SK-N-SH (cell line): Measurements from ENCODE around the gene PPA1. TPM values are rescaled to one million over a fixed set of nuclear protein-coding genes. Genes with fewer than 3 reads are reported as not detected.

ENCODE experiments used
- CTCF ChIA-PET: fragments of 300-600, 350-600 bp; formaldehyde crosslinking; extraction: SDS; loops from one replicate; lab custom pipeline; 2021; lab: Yijun Ruan, JAX
- POLR2A ChIA-PET: fragments of 350-600 bp; sonication (Branson Sonifier 250); formaldehyde crosslinking; extraction: SDS; loops from one replicate; lab custom pipeline; 2020; ENCODE audit warnings: antibody characterized with exemption, inconsistent platforms; lab: Yijun Ruan, JAX
- DNase-seq: peaks from one replicate; pipeline ENCODE4 v3.0.0; 2012
- H2AFZ ChIP-seq: fragments of 200-600 bp; sonication (generic); 2 replicates; pipeline ENCODE4 v1.8.1; 2016; ENCODE audit warnings: antibody characterized with exemption, mild to moderate bottlenecking, low read depth
- H3F3A ChIP-seq: fragments of 200-600 bp; sonication (generic); replicated peaks from 2 replicates; pipeline ENCODE3; 2016; ENCODE audit warnings: antibody characterized with exemption, mild to moderate bottlenecking; ENCODE audit not compliant: insufficient read depth
- H3K27ac ChIP-seq, 2 experiments: fragments of 200-500 bp in 1 of 2; fragments of 200-600 bp in 1 of 2; sonication (Bioruptor generic) in 1 of 2; sonication (generic), shearing (Covaris generic) in 1 of 2; 2 replicates each; pipeline versions ENCODE4 v1.5.1 to v1.6.1; 2014 to 2016; ENCODE audit warnings: low read depth in 2 of 2, inconsistent platforms in 1 of 2, low read length in 1 of 2, mild to moderate bottlenecking in 1 of 2, mixed read lengths in 1 of 2
- H3K27me3 ChIP-seq: fragments of 200-600 bp; sonication (generic), shearing (Covaris generic); 2 replicates; pipeline ENCODE4 v1.6.1; 2016; ENCODE audit warnings: mixed run types; ENCODE audit not compliant: insufficient read depth
- H3K36me3 ChIP-seq, 2 experiments: fragments of 200-500 bp in 1 of 2; fragments of 200-600 bp in 1 of 2; sonication (Bioruptor generic) in 1 of 2; sonication (generic) in 1 of 2; replicated peaks in 1 of 2; 2 replicates each; pipeline versions ENCODE3 to v1.5.1; 2014 to 2016; ENCODE audit warnings: low read length in 1 of 2, mild to moderate bottlenecking in 1 of 2; ENCODE audit not compliant: insufficient read depth in 2 of 2, control insufficient read depth in 1 of 2
- H3K4me1 ChIP-seq, 2 experiments: fragments of 200-500 bp in 1 of 2; fragments of 200-600 bp in 1 of 2; sonication (Bioruptor generic) in 1 of 2; sonication (generic), shearing (Covaris generic) in 1 of 2; 2 replicates each; pipeline versions ENCODE4 v1.5.1 to v1.6.1; 2014 to 2016; ENCODE audit warnings: low read depth in 1 of 2, low read length in 1 of 2, mixed run types in 1 of 2; ENCODE audit not compliant: insufficient read depth in 2 of 2, control insufficient read depth in 1 of 2
- H3K4me2 ChIP-seq: fragments of 200-600 bp; sonication (generic), shearing (Covaris generic); 2 replicates; pipeline ENCODE4 v1.6.1; 2017; ENCODE audit warnings: mixed run types
- H3K4me3 ChIP-seq, 2 experiments: fragments of 200-500 bp in 1 of 2; fragments of 200-600 bp in 1 of 2; sonication (Bioruptor generic) in 1 of 2; sonication (generic), shearing (Covaris generic) in 1 of 2; 2 replicates each; pipeline versions ENCODE4 v1.5.1 to v1.8.1; 2014 to 2016; ENCODE audit warnings: low read depth in 2 of 2, inconsistent platforms in 1 of 2, low read length in 1 of 2, mild to moderate bottlenecking in 1 of 2, mixed read lengths in 1 of 2, moderate library complexity in 1 of 2
- H3K79me2 ChIP-seq: fragments of 200-600 bp; sonication (generic); 2 replicates; pipeline ENCODE4 v1.8.1; 2017; ENCODE audit warnings: mild to moderate bottlenecking; ENCODE audit not compliant: insufficient read depth
- H3K9ac ChIP-seq: fragments of 200-600 bp; sonication (generic); 2 replicates; pipeline ENCODE4 v1.6.1; 2017; ENCODE audit warnings: mixed run types
- H3K9me2 ChIP-seq: fragments of 200-600 bp; sonication (generic); 2 replicates; pipeline ENCODE4 v1.6.1; 2017; ENCODE audit warnings: mixed run types
- H3K9me3 ChIP-seq: fragments of 200-600 bp; sonication (generic); 2 replicates; pipeline ENCODE4 v1.6.1; 2017; ENCODE audit warnings: mixed run types, mild to moderate bottlenecking, moderate library complexity
- H4K20me1 ChIP-seq: fragments of 200-600 bp; sonication (generic); 2 replicates; pipeline ENCODE4 v1.6.1; 2017; ENCODE audit warnings: mild to moderate bottlenecking, mixed run types; ENCODE audit not compliant: insufficient read depth
- CHD2 ChIP-seq: fragments of 150-350 bp; IDR thresholded peaks from 2 replicates; pipeline ENCODE4 v1.6.1; 2018; ENCODE audit warnings: low read length; ENCODE audit not compliant: partially characterized antibody
- CTCF ChIP-seq: fragments of 200-600 bp; sonication (generic); IDR thresholded peaks from 2 replicates; pipeline ENCODE4 v1.6.1; 2017; ENCODE audit warnings: antibody characterized with exemption, mild to moderate bottlenecking, moderate library complexity
- FOSL2 ChIP-seq: IDR thresholded peaks from 2 replicates; pipeline ENCODE4 v1.4.0; 2012; ENCODE audit warnings: low read depth, mild to moderate bottlenecking, moderate library complexity, borderline replicate concordance
- FOXJ3 ChIP-seq: sonication (generic); formaldehyde crosslinking; IDR thresholded peaks from 2 replicates; pipeline ENCODE4 v1.5.1; 2020; ENCODE audit warnings: mild to moderate bottlenecking, missing genetic modification reagents
- GABPA ChIP-seq: IDR thresholded peaks from 2 replicates; pipeline ENCODE4 v1.4.0; 2012; ENCODE audit warnings: low read depth, mild to moderate bottlenecking
- IRF3 ChIP-seq: fragments of 150-350 bp; IDR thresholded peaks from 2 replicates; pipeline ENCODE4 v1.6.1; 2016; ENCODE audit warnings: mild to moderate bottlenecking, low read depth, low read length
- MEF2A ChIP-seq: IDR thresholded peaks from 2 replicates; pipeline ENCODE4 v1.4.0; 2012; ENCODE audit warnings: low read depth, borderline replicate concordance
- POLR2AphosphoS5 ChIP-seq: IDR thresholded peaks from 2 replicates; pipeline ENCODE4 v1.6.1; 2012; ENCODE audit warnings: low read depth, low read length
- YY1 ChIP-seq: IDR thresholded peaks from 2 replicates; pipeline ENCODE4 v1.4.0; 2012; ENCODE audit warnings: low read depth, mild to moderate bottlenecking
- ZBTB33 ChIP-seq: IDR thresholded peaks from 2 replicates; pipeline ENCODE4 v1.4.0; 2012; ENCODE audit warnings: low read depth, borderline replicate concordance
- WGBS: methylation state at CpG from one replicate; pipeline ENCODE4 v1.1.6; 2017; ENCODE audit warnings: low lambda C conversion rate; 5-methylcytosine and 5-hydroxymethylcytosine counted together
- polyA plus RNA-seq, 3 experiments: library from polyadenylated mRNA; depleted of rRNA; stranded (reverse); fragments of >200 nt; gene quantifications; 2 replicates each; pipeline ENCODE4 v1.2.3, GENCODE V29; 2012

PPA1 gene
- polyA plus RNA-seq, 1 of the 3 experiments (the other 2 are of a cell fraction), result 125 TPM

GRCh38 chr10:70178139-70178725, 55.0 kb downstream of the PPA1 start:
- DNase-seq, result no peak
- no peak overlapping the region for H3K9ac ChIP-seq
- no peaks in the 10 kb centered on the region for H3K27me3 ChIP-seq
- no peaks in the 10 kb centered on the region for H3K9me3 ChIP-seq
- H3K9me2 ChIP-seq, result no peaks in the 10 kb centered on the region
- no peaks in the 10 kb centered on the region for H4K20me1 ChIP-seq
- H3K79me2 ChIP-seq, result no peaks in the 10 kb centered on the region
- no peaks in the 10 kb centered on the region; a peak in 1 of 4 replicates for H3K4me1 ChIP-seq
- no peaks in the 10 kb centered on the region for H3K36me3 ChIP-seq
- no peaks in the 10 kb centered on the region for H3F3A ChIP-seq
- no peak overlapping the region for H3K27ac ChIP-seq
- WGBS, result 63% methylated on average over 4 of the region's 4 CpGs
- TF ChIP-seq ZBTB33 (no peak), POLR2AphosphoS5 (no peak), IRF3 (no peak), MEF2A (no peak), CTCF (no peak), CHD2 (no peak), GABPA (no peak), FOXJ3 (CRISPR knock-in tag) (no peak)
- CTCF ChIA-PET, result interaction anchor here (1.6 kb wide), 1 partner anchor 12 kb away, joined by 4 read pairs; no protein-coding TSS in a partner anchor
- H3K4me2 ChIP-seq, result no peak overlapping the region
- no peak overlapping the region for H2AFZ ChIP-seq
- POLR2A ChIA-PET, result no interaction called here
- no peak overlapping the region for H3K4me3 ChIP-seq

- no peak for DNase-seq
- H3F3A ChIP-seq, result peaks cover 6% of the 10 kb centered on the region
- no peak overlapping the region for H3K9ac ChIP-seq
- H3K27ac ChIP-seq, result no peak overlapping the region
- H3K4me3 ChIP-seq, result no peak overlapping the region
- H3K4me2 ChIP-seq, result no peak overlapping the region
- H3K4me1 ChIP-seq, result no peaks in the 10 kb centered on the region; a peak in 1 of 4 replicates
- no peaks in the 10 kb centered on the region for H3K79me2 ChIP-seq
- no peaks in the 10 kb centered on the region for H3K27me3 ChIP-seq
- no peaks in the 10 kb centered on the region for H3K9me2 ChIP-seq
- TF ChIP-seq FOSL2, result peak; percentile 13; the same call in 1 of the 2 replicates
- TF ChIP-seq YY1, result no peak
- CTCF ChIA-PET, result interaction anchor here (0.8 to 1.4 kb wide), 2 partner anchors 14 to 30 kb away, joined by 3 to 6 read pairs; partner anchors contain the start of gene TYSND1
- 84% methylated on average over 5 of the region's 6 CpGs for WGBS
- no peaks in the 10 kb centered on the region for H4K20me1 ChIP-seq
- no peaks in the 10 kb centered on the region for H3K36me3 ChIP-seq
- no peaks in the 10 kb centered on the region for H3K9me3 ChIP-seq
- POLR2A ChIA-PET, result no interaction called here
- no peak overlapping the region for H2AFZ ChIP-seq
Observed at GRCh38 chr10:70176441-70176840, 56.8 kb downstream of the PPA1 start.
